ENCODE measurements around the gene TFAP2C.

- TF ChIP-seq CTCF (IDR thresholded peaks at IDR 0.05; ENCODE audit: low read length) (no peak), EZH2 (IDR thresholded peaks at IDR 0.05; ENCODE audit: borderline replicate concordance, low read length) (no peak)
These were observed 36.9 kb upstream of the TFAP2C start for GRCh38 chr20:56592211-56592610.

Data from OCI-LY1 (cell line).